OCI-LY1 (cell line): ENCODE measurements around the gene PABPN1L.

Experiments
- CTCF ChIP-seq: fragments of 200-600 bp; sonication (generic), shearing (Covaris generic); IDR thresholded peaks from 2 replicates; pipeline ENCODE4 v1.5.1; 2017; ENCODE audit warnings: mild to moderate bottlenecking, antibody characterized with exemption, low read length, moderate library complexity, mixed read lengths
- EZH2 ChIP-seq: fragments of 200-600 bp; sonication (generic), shearing (Covaris generic); IDR thresholded peaks from 2 replicates; pipeline ENCODE4 v1.8.0; 2017; ENCODE audit warnings: borderline replicate concordance, mixed run types, mild to moderate bottlenecking, antibody characterized with exemption, low read length, moderate library complexity, mixed read lengths

- TF ChIP-seq EZH2: no peak
- TF ChIP-seq CTCF: no peak
Observed at GRCh38 chr16:88855736-88856121, 10.7 kb downstream of the PABPN1L start.
